BJ (cell line): ENCODE results near the gene TNNC1. TPM values are rescaled to one million over a fixed set of nuclear protein-coding genes. Genes with fewer than 3 reads are reported as not detected.

ENCODE experiments used
- CTCF ChIA-PET: fragments of 350-600 bp; formaldehyde crosslinking; extraction: SDS; loops from one replicate; lab custom pipeline; 2021; ENCODE audit warnings: antibody characterized with exemption, inconsistent platforms; lab: Yijun Ruan, JAX
- POLR2A ChIA-PET: fragments of 300-600 bp; sonication (Branson Sonifier 250); formaldehyde crosslinking; extraction: SDS; loops from one replicate; lab custom pipeline; 2021; ENCODE audit warnings: antibody characterized with exemption; lab: Charles Lee
- DNase-seq: peaks from one replicate; pipeline ENCODE4 v3.0.0-alpha.2; 2011; ENCODE audit warnings: low read depth
- H3K27me3 ChIP-seq: 2 replicates; pipeline ENCODE4 v1.6.0; 2011; ENCODE audit warnings: low read length; ENCODE audit not compliant: control insufficient read depth, insufficient read depth
- H3K36me3 ChIP-seq: 2 replicates; pipeline ENCODE4 v1.5.1; 2011; ENCODE audit warnings: low read length; ENCODE audit not compliant: control insufficient read depth, insufficient read depth
- H3K4me3 ChIP-seq: 2 replicates; pipeline ENCODE4 v1.5.1; 2011; ENCODE audit warnings: low read depth, mild to moderate bottlenecking, control low read depth, low read length
- CTCF ChIP-seq: IDR thresholded peaks from 2 replicates; pipeline ENCODE4 v1.5.1; 2011; ENCODE audit warnings: low read depth, mild to moderate bottlenecking, control low read depth, inconsistent platforms, low read length, moderate library complexity; ENCODE audit not compliant: insufficient read depth
- polyA plus RNA-seq: library from polyadenylated mRNA; depleted of rRNA; stranded (reverse); fragments of >200 nt; gene quantifications from 2 replicates; pipeline ENCODE4 v1.2.3, GENCODE V29; 2011

The TNNC1 gene
- polyA plus RNA-seq, 1 experiment, result 1.7 TPM

DNA sequence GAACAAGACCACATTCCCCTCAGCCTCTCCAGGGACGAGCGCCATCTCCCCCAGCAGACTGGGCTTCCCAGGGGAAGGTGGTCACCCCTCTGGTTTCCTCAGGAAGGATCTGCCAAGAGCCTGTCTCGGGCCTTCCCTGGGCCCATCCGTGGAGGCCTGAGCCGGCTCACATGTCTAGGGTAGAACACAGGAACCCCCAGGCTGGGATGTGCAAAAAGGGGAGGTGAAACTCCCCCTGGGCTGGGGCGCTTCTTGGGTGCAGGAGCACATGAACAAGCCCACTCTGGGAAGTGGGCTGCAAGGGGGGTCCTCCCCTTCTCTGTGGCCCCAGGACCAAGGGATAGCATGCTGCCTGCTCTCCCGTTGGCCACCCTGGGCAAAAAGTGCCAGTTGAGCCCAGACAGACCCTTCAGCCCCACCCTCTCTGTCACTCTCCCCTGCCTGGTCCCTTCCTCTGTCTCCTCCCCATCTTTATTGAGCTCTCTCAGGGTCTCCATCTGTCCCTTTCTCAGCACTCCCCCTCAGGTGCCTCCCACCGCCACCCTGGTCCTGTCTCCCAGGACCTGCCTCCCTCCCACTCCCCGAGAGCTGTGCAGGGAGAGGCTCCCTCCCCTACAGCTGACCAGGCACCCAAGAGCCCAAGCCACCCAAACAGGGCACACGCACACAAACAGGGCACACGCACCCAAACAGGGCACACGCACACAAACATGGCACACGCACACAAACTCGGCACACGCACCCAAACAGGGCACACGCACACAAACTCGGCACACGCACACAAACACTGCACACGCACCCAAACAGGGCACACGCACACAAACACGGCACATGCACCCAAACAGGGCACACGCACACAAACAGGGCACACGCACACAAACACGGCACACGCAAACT, 9.8 kb downstream of the TNNC1 start:
- TF ChIP-seq CTCF, result no peak
- ChIA-PET CTCF (interaction anchor here (1.1 to 12.4 kb wide), 3 partner anchors 12 to 75 kb away, joined by 3 to 445 read pairs (median 8); no protein-coding TSS in a partner anchor), POLR2A (no interaction called here)
- H3K27me3 ChIP-seq, result no peaks in the 10 kb centered on the region
- no peak for DNase-seq
- no peak overlapping the region for H3K4me3 ChIP-seq
- no peaks in the 10 kb centered on the region for H3K36me3 ChIP-seq

DNA sequence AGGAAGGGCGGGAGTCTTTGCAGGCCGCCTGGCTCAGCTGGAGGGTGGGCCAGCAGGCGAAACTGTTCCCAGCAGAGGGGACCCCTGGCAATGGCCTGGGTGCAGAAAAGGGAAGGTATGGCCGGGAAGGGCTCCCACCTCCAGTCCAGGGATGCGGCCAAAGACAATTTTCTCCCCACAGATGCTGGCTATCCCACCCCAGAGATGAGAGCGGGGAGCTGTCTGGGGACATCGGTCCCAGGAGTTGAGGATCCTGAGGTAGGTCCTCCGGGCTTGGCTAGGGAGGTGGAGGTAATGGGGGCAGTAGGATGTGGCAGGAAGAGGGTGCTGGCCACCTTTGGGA, 10.6 kb downstream of the TNNC1 start:
- no peak overlapping the region for H3K4me3 ChIP-seq
- H3K36me3 ChIP-seq, result no peaks in the 10 kb centered on the region
- POLR2A ChIA-PET, result no interaction called here
- H3K27me3 ChIP-seq, result no peaks in the 10 kb centered on the region
- no peak for DNase-seq
- TF ChIP-seq CTCF, result no peak
- CTCF ChIA-PET, result interaction anchor here (1.9 to 12.4 kb wide), 2 partner anchors 11 to 31 kb away, joined by 8 to 445 read pairs; no protein-coding TSS in a partner anchor

GRCh38 chr3:52442409-52443267, 11.2 kb downstream of the TNNC1 start:
- ChIA-PET POLR2A (no interaction called here), CTCF (interaction anchor here (1.9 to 12.4 kb wide), 3 partner anchors 11 to 30 kb away, joined by 8 to 445 read pairs (median 15); no protein-coding TSS in a partner anchor)
- H3K36me3 ChIP-seq, result no peaks in the 10 kb centered on the region
- no peak for TF ChIP-seq CTCF
- no peak overlapping the region for H3K4me3 ChIP-seq
- no peaks in the 10 kb centered on the region for H3K27me3 ChIP-seq
- DNase-seq, result no peak

DNA sequence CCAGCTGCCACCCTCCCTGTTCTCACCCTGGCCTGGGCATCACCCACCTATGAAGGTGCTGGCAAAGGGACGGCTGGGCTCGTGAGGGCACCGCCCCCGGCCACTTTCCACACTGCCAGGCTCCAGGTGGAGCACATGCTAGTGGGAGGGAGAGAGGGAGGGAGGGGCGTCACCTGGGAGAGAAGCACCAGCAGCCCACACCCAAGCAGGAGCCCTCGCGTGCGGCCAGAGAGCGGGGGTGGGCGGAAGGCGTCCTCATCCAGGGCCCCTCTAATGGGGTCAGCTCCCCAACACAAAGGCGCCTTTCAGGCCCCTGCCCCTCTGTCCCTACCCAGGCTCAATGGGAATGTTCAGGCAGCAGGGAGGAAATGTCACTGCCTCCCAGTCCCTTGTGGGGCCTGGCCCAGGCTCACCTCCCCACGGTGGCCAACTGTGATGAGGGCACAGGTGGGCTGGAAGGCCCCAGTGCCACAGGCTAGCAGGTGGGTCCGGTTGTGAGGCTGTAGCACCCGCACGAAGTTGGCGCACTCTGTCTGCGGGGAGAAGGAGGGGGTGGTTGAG, 12.0 kb downstream of the TNNC1 start:
- Histone ChIP-seq H3K36me3 (no peaks in the 10 kb centered on the region), H3K4me3 (no peak overlapping the region), H3K27me3 (no peaks in the 10 kb centered on the region)
- ChIA-PET POLR2A (no interaction called here), CTCF (interaction anchor here (0.8 to 2.0 kb wide), 4 partner anchors 11 to 29 kb away, joined by 3 to 15 read pairs (median 6); no protein-coding TSS in a partner anchor)
- no peak for DNase-seq
- TF ChIP-seq CTCF, result no peak
